OCI-LY3 (cell line): Measurements from ENCODE around the gene RNF149.

Experiments used
- EZH2phosphoT487 ChIP-seq: fragments of 200-600 bp; shearing (Covaris generic); IDR thresholded peaks from 2 replicates; pipeline ENCODE4 v1.6.1; 2018; ENCODE audit warnings: antibody characterized with exemption, mixed run types, low read depth
- TF ChIP-seq, protein P1 (sequence below): fragments of 200-600, 300-600 bp; sonication (generic); IDR thresholded peaks from 2 replicates; pipeline ENCODE4 v1.5.1; 2014; ENCODE audit warnings: antibody characterized with exemption, low read length, low read depth

- TF ChIP-seq, protein P1, sequence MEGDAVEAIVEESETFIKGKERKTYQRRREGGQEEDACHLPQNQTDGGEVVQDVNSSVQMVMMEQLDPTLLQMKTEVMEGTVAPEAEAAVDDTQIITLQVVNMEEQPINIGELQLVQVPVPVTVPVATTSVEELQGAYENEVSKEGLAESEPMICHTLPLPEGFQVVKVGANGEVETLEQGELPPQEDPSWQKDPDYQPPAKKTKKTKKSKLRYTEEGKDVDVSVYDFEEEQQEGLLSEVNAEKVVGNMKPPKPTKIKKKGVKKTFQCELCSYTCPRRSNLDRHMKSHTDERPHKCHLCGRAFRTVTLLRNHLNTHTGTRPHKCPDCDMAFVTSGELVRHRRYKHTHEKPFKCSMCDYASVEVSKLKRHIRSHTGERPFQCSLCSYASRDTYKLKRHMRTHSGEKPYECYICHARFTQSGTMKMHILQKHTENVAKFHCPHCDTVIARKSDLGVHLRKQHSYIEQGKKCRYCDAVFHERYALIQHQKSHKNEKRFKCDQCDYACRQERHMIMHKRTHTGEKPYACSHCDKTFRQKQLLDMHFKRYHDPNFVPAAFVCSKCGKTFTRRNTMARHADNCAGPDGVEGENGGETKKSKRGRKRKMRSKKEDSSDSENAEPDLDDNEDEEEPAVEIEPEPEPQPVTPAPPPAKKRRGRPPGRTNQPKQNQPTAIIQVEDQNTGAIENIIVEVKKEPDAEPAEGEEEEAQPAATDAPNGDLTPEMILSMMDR = no peak
- no peak for TF ChIP-seq EZH2phosphoT487
Measured at GRCh38 chr2:101296371-101296770, 12.1 kb downstream of the RNF149 start.
